Measurements from ENCODE around the gene L2HGDH. TPM values are rescaled to one million over a fixed set of nuclear protein-coding genes. Genes with fewer than 3 reads are reported as not detected.

L2HGDH gene
- total RNA-seq, 1 donor from 2014 or later: 11.0 TPM

GRCh38 chr14:50350975-50351374 is 38.9 kb upstream of the L2HGDH start:
- Mint-ChIP-seq H3K27ac (no peak overlapping the region), H3K27me3 (ENCODE audit: low read depth) (no peaks in the 10 kb centered on the region)
- TF ChIP-seq CTCF (IDR thresholded peaks at IDR 0.05; ENCODE audit: unreplicated experiment): no peak

GRCh38 chr14:50348933-50349332 is 36.9 kb upstream of the L2HGDH start:
- H3K4me3 Mint-ChIP-seq: no peak overlapping the region
- H3K9me3 Mint-ChIP-seq: no peaks in the 10 kb centered on the region
- DNase-seq (ENCODE audit: low spot score in 2 of 2, unreplicated experiment in 2 of 2): no peak
- H3K27me3 Mint-ChIP-seq (ENCODE audit: low read depth): no peaks in the 10 kb centered on the region
- peaks cover 15% of the 10 kb centered on the region for H3K4me1 Mint-ChIP-seq
- H3K36me3 Mint-ChIP-seq: no peaks in the 10 kb centered on the region
- no peak for TF ChIP-seq CTCF (IDR thresholded peaks at IDR 0.05; ENCODE audit: unreplicated experiment)
- H3K27ac Mint-ChIP-seq: no peak overlapping the region

More at GRCh38 chr14:50350975-50351374, 38.9 kb upstream of the L2HGDH start:
- peaks cover 10% of the 10 kb centered on the region for H3K4me1 Mint-ChIP-seq
- no peak for DNase-seq (ENCODE audit: low spot score in 2 of 2, unreplicated experiment in 2 of 2)
- no peaks in the 10 kb centered on the region for H3K36me3 Mint-ChIP-seq
- H3K9me3 Mint-ChIP-seq: no peaks in the 10 kb centered on the region
- H3K4me3 Mint-ChIP-seq: no peak overlapping the region

- no peak for TF ChIP-seq CTCF (IDR thresholded peaks at IDR 0.05; ENCODE audit: unreplicated experiment)
- peaks cover 21% of the 10 kb centered on the region for H3K4me1 Mint-ChIP-seq
- H3K27me3 Mint-ChIP-seq (ENCODE audit: low read depth): no peaks in the 10 kb centered on the region
- H3K36me3 Mint-ChIP-seq: no peaks in the 10 kb centered on the region
- H3K9me3 Mint-ChIP-seq: no peaks in the 10 kb centered on the region
- H3K27ac Mint-ChIP-seq: no peak overlapping the region
- no peak for DNase-seq (ENCODE audit: low spot score in 2 of 2, unreplicated experiment in 2 of 2)
- H3K4me3 Mint-ChIP-seq: no peak overlapping the region
These were observed 35.5 kb upstream of the L2HGDH start for GRCh38 chr14:50347521-50347920.

- Mint-ChIP-seq H3K4me3 (no peak overlapping the region), H3K9me3 (no peaks in the 10 kb centered on the region), H3K36me3 (no peaks in the 10 kb centered on the region), H3K27me3 (ENCODE audit: low read depth) (no peaks in the 10 kb centered on the region), H3K27ac (no peak overlapping the region), H3K4me1 (peaks cover 21% of the 10 kb centered on the region)
- DNase-seq (ENCODE audit: low spot score in 2 of 2, unreplicated experiment in 2 of 2): no peak
- TF ChIP-seq CTCF (IDR thresholded peaks at IDR 0.05; ENCODE audit: unreplicated experiment): no peak
These were observed 33.9 kb upstream of the L2HGDH start for GRCh38 chr14:50345846-50346422.

- TF ChIP-seq CTCF (IDR thresholded peaks at IDR 0.05; ENCODE audit: unreplicated experiment): no peak
- no peak for DNase-seq (ENCODE audit: low spot score in 2 of 2, unreplicated experiment in 2 of 2)
These were observed 33.0 kb upstream of the L2HGDH start for GRCh38 chr14:50344876-50345563.

More at GRCh38 chr14:50344876-50345563, 33.0 kb upstream of the L2HGDH start:
- H3K27ac Mint-ChIP-seq: no peak overlapping the region
- no peaks in the 10 kb centered on the region for H3K27me3 Mint-ChIP-seq (ENCODE audit: low read depth)
- H3K9me3 Mint-ChIP-seq: no peaks in the 10 kb centered on the region
- H3K4me3 Mint-ChIP-seq: no peak overlapping the region
- no peaks in the 10 kb centered on the region for H3K36me3 Mint-ChIP-seq
- peaks cover 21% of the 10 kb centered on the region for H3K4me1 Mint-ChIP-seq

Measured in mesothelial cell of epicardium (in vitro differentiated cells).